NOMO-1 (cell line): ENCODE data around the gene FES.
A peak's percentile ranks its signal among the peaks of the same experiment; 100 is the strongest.

Experiments
- DNase-seq, 2 experiments: peaks; one replicate each; lab custom pipeline; 2025; ENCODE audit not compliant: unreplicated experiment in 2 of 2; lab: John Stamatoyannopoulos, UW

FES gene

DNA sequence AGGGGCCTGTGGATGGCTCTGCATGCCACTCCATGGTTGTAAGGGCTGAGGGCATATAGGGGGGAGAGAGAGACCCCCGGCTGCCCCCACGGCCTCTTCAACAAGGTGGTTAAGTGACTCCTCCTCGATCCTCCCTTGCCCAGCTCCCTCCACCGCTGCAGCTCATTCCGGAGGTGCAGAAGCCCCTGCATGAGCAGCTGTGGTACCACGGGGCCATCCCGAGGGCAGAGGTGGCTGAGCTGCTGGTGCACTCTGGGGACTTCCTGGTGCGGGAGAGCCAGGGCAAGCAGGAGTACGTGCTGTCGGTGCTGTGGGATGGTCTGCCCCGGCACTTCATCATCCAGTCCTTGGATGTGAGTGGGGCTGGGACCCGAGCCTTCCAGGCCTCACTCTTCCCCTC lies 6.5 kb downstream of the FES start:
- DNase-seq, result no peak

DNA sequence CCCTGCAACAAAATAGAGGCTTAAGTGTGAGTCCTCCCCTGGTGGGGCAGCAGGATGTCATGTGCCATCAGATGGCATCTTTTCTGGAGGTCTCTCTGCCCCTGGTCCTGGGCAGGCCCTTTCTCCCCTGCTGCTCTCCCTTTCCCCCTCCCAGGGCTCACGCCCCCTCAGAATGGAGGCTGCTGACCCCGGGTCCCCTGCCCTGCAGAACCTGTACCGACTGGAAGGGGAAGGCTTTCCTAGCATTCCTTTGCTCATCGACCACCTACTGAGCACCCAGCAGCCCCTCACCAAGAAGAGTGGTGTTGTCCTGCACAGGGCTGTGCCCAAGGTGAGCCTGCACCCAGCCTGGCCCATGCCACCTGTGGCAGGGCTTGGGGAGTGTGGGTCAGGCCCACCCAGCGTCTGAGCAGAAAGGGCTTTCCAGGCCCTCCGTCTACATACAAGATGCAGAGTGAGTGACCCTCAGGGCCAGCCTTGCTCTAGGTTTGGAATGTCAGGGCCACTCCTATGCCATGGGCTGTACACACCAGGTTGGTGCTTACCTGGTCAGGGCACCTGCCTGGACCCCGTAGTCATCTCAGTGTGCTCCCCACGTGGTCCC lies 7.1 kb downstream of the FES start:
- no peak for DNase-seq

DNA sequence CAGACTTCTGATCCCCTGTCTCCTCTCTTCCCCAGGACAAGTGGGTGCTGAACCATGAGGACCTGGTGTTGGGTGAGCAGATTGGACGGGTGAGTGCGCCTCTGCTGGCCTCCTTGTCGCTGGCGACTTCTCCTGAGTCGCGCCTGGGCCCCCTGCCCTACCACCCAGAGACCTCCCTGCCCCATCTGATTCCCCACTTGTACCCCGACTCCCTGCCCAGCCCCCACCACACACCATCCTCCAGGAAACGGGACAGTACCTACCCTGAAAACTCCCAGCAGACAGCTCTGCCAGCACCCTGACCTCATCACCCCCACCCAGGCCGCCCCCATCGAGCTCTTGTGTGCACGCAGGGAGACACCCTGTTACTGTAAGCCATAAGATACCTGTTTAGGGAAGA lies 7.7 kb downstream of the FES start:
- no peak for DNase-seq

DNA sequence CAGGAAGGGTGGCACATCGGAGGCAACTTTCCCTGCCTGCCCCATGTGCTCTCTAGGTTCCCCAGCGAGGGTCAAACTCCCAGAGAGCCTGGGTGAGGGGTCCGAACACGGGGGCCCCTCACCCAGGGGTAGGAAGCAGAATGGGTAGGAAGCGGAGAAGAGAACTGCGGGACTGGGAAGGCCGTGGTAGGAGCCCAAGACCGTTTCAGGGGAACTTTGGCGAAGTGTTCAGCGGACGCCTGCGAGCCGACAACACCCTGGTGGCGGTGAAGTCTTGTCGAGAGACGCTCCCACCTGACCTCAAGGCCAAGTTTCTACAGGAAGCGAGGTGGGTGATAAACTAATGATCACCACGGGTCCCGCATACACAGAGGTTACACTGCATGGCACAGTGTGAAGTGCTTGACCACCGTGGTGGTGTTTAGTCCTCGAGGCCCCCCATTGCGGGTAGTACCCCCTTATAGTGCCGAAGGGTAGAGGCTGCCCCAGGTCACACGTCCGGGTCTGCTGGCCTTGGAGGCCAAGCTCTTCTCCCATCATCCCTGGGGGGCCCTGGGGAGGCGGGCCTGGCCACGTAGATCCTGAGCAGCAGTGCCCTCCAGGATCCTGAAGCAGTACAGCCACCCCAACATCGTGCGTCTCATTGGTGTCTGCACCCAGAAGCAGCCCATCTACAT lies 8.3 kb downstream of the FES start:
- DNase-seq, result no peak

DNA sequence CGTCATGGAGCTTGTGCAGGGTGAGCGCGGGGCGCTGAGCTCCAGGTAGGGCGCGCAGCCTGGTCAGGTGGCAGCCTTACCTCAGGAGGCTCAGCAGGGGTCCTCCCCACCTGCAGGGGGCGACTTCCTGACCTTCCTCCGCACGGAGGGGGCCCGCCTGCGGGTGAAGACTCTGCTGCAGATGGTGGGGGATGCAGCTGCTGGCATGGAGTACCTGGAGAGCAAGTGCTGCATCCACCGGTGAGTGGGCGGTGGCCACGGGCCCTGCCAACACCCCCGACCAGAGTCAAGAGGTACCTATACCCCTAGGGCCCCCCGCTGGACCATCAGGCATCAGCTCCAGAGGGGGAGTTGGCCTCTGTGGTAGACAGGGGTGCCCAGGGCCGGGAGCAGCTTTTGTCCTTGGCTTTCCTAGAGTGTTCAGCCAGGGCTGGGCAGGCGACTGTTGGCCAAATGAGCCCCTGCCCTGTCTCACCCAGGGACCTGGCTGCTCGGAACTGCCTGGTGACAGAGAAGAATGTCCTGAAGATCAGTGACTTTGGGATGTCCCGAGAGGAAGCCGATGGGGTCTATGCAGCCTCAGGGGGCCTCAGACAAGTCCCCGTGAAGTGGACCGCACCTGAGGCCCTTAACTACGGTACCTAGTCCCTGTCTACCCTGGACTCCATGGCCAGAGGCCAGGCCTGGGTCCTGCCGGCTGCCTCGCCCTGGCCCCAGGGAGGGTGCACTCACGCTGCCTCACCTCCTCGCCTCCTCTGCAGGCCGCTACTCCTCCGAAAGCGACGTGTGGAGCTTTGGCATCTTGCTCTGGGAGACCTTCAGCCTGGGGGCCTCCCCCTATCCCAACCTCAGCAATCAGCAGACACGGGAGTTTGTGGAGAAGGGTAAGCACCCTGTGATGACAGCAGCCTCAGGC lies 9.1 kb downstream of the FES start:
- no peak for DNase-seq

DNA sequence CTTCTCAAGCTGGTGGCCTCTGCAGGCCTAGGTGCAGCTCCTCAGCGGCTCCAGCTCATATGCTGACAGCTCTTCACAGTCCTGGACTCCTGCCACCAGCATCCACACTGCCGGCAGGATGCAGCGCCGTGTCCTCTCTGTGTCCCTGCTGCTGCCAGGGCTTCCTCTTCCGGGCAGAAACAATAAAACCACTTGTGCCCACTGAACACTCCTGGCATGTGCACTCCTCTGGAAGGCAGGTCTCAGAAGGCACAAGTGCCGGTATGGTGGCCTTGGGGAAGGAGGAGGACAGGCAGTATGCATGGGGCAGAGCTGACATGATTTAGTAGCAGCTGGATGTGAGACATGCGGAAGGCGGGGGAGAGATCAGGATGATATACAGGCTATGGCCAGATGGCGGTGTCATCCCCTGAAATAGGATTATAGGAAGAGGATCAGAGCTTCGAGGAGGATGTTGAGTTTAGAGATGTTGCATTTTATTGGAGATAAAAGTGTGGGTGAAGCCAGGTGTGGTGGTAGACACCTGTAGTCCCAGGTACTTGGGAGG lies 11.3 kb downstream of the FES start:
- DNase-seq, result no peak

DNA sequence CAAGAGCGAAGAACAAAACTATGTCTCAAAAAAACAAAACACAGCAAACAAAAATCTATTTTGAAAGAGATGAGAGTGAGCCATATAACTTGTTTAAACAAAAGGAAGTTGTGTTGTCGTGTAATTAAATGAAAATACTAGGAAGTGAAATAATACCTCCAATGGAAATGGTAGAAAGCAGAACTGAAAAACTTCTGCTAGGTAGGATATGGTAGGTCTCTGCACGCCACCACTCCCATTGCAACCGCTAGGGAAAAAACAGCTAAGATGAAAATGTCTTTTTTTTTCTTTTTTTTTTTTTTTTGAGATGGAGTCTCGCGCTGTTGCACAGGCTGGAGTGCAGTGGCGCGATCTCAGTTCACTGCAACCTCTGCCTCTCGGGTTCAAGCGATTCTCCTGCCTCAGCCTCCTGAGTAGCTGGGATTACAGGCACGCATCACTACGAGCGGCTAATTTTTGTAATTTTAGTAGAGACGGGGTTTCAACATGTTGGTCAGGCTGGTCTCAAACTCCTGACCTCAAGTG lies 12.9 kb downstream of the FES start:
- DNase-seq, result peak; percentile 59 to 95

DNA sequence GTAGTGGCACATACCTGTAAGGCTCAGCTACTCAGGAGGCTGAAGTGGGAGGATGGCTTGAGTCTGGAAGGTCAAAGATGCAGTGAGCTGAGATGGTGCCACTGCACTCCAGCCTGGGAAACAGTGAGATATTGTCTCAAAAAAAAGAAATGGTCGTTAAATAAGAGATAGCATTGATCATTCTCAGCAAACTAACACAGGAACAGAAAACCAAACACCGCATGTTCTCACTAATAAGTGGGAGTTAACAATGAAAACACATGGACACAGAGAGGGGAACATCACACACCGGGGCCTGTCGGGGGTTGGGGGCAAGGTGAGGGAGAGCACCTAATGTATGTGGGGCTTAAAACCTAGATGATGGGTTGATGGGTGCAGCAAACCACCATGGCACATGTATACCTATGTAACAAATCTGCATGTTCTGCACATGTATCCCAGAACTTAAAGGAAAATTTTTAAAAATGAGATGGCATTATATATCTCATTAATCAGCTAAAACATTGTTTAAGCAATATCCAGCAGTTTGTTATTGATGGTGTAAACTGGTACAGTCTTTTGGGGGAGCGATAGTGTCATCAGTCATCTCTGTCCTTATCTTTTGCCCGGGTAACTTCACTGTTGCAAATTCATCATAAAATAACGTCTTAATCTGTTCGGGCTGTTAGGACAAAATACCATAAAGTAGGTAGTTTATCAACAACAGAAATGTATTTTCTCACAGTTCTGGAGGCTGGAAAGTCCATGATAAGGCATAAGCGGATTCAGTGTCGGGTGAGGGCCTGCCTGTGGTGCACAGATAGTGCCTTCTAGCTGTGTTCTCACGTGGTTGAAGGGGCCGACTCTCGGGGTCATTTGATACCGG lies 17.1 kb downstream of the FES start:
- no peak for DNase-seq

DNA sequence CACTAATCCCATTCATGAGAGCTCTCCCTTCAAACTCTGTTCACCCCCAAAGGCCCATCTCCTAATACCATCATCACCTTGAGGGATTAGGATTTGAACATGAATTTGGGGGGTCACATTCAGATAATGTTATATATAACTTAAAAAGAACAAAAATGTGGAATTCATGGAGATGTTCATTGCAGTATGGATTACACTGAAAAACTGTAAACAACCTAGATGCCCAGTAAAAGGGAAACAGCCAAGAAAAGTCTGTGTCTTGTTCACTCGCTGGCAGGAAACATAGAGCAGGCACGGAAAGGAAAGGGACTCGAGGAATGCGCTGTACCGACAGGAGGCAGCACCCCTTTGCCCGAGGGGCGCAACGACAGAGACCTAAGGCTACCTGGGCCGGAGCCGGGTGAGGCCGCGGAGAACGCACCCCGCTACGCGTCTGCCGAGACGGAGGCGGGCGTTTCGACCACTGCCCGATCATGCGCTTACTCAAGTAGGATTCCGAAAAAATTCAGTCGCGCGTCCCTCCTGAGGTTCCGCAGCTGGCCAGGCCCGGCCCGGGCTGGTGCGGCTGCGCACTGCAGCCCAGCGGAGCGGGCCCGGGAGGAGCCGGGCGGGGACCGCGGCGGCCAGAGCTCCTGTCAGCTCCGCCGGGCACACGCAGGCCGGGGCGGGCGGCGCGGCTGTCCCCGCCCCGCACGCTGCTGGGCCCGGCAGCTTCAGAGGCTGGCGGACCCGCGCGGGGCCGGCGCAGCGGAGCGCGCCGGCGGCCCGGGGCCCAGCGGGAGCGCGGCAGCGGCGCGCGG lies 17.9 kb downstream of the FES start:
- DNase-seq, result peak; percentile 77 to 78

DNA sequence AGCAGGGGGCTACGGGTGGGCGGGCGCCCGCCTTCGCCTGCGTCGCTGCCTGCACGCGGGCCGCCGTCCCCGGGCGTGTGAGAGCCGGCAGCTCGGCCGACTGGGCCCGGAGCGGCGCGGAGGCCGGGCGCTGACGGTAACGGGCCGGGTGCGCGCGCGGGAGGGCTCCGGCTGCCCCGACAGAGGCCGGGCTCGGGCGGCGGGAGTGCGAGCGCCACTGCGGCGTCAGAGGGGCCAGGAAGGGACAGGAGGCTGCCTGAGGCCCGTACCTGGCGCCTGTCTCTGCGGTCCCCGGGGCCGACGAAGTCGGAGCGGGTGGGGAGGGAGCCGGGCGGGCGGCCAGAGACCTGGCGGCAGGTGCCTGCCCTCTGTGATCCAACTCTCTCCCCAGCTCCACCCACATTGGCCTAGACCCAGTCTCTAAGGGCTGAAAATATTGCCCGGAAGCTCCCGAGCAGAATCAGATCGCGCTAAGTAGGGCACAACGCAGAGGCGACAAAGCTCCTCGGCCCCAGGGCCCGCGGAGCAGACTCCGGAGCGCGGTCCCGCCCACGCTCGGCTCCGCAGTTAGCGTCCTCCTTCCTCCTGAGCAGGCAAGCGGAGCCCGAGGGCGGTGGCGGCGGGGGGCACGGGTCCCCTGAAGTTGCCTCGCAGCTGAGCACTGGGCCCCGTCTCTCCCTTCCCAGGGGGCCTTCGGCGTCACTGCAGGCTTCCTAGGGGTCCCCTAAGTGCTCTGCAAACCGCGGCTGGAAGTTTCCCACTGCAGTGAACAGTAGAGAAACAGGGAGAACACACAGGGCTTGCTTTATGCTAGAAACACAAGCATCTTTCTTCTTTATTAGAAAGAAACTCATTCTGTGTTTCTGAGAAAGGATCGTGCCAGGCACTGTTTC lies 18.8 kb downstream of the FES start, which contains the start of gene MAN2A2:
Gene MAN2A2, plus strand, starts transcription at position 463 of the 893 bp plus-strand sequence. CDS start 906 bp downstream, outside the sequence.
- DNase-seq, result peak; percentile 56 to 59

DNA sequence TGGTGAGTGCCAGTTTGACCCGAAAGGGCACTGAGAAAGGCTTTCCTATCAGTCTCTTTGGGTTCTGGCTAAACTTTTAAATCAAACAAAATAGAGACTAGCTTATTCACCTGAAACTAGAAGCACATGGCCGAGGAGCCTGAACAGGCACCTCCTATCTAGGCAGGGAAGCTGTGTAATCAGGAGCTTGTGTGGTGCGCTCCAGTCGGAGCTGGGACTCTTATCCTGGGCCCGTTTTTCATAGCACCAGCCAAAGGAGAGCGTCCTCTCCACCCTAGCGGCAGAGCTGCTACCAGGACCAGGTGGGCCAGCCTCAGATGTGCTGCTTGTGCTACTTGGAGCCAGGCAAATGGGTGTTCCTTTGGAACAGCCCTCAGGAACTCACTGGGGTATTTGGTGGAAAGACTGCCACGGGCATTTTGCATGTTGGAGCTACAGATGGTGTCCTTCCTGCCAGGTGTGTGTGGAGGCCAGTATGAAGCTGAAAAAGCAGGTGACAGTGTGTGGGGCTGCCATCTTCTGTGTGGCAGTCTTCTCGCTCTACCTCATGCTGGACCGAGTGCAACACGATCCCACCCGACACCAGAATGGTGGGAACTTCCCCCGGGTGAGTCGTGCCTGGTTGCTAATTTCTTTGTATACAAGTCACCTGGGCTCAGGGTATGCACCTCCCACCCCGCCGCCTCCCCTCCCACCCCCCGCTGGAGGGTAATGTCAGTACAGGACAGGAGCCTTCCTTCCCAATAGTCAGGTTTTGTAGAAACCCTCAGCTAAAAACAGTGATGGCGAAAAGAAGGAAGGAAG lies 19.6 kb downstream of the FES start:
- no peak for DNase-seq

DNA sequence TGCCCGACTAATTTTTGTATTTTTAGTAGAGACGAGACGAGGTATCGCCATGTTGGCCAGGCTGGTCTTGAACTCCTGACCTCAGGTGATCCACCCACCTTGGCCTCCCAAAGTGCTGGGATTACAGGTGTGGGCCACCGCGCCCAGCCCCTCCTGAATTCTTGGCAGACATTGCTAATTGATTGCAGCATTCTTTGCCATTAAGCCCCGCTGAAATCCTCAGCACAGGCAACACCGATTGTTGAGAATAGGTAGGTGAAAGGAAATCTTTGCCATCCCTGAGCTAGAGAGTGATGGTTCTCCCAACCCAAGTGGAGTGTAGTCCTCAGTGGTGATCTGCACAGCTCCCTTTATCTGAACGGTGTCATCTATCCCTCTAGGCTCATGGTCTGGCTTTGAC lies 20.4 kb downstream of the FES start:
- no peak for DNase-seq

DNA sequence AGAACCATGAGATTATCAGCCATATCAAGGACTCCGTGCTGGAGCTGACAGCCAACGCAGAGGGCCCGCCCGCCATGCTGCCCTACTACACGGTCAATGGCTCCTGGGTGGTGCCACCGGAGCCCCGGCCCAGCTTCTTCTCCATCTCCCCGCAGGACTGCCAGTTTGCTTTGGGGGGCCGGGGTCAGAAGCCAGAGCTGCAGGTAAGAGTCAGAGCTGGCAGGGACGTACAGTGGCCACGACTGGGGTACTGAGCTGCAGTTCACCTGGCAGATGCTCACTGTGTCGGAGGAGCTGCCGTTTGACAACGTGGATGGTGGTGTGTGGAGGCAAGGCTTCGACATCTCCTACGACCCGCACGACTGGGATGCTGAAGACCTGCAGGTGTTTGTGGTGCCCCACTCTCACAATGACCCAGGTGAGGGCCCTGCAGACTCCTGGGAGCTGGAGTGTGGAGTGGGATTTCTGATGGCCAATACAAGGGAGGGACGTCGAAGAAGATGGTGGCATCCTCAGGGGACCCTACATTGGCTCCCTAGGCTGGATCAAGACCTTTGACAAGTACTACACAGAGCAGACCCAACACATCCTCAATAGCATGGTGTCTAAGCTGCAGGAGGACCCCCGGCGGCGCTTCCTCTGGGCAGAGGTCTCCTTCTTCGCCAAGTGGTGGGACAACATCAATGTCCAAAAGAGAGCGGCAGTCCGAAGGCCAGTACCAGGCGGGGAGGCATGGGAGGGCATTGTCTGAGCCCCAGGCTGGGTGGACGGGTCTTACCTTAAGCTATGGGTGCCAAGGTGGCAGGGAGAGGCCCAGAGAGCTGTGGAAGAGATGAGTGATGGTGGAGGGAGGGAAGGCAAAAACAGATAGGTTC lies 21.2 kb downstream of the FES start:
- no peak for DNase-seq

DNA sequence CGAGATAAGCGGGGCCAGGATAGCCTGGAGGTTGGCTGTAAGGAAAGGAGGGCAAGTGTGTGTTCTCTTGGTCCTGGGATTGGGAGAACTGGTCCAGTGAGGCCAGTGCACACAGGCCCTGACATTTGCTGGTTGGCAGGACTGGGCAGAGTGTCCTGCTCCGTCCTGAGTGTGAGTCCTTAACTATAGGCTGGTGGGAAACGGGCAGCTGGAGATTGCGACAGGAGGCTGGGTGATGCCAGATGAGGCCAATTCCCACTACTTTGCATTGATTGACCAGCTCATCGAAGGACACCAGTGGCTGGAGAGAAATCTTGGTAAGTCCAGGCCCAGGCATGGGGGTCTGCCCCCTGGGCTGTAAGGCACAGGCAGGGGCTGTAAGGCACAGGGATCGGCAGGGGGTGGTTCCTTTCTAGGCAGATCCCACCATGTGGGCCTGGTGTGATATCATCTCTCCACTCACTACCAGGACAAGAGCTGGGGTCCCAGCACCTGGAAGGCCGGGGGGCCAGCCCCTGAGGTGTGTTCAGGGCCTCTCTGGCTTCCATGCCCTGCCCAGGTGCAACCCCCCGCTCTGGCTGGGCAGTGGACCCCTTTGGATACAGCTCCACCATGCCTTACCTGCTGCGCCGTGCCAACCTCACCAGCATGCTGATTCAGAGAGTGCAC lies 22.0 kb downstream of the FES start:
- DNase-seq, result no peak

DNA sequence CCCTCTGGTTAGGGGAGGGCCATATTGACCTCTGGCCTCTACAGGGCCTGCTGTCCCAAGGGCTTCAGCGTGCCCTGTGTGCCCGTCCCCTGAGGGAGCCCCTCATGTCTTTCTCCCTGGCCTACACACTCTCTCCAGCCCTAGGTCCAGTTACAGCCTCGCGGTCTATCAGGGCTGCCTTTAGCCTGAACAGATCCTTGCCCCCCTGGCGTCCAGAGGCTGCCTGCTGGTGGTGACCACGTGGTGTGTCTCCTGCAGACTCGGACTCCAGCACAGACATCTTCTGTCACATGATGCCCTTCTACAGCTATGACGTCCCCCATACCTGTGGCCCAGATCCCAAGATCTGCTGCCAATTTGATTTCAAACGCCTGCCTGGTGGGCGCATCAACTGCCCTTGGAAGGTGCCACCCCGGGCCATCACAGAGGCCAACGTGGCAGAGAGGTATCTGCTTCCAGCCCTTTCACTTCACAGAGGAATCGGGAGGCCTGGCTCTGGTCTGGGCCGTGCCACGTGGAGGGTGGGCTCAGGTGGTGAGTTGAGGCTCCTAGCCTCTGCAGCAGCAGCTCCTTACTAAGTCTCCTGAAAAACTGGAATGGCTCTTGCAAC lies 22.9 kb downstream of the FES start:
- no peak for DNase-seq
